Large intestine (tissue), 3 donors: ENCODE measurements around the gene ZCCHC24. TPM values are rescaled to one million over a fixed set of nuclear protein-coding genes. Genes with fewer than 3 reads are reported as not detected.

Experiments used
- DNase-seq, 2 donors: peaks; one replicate each; pipeline versions ENCODE4 v3.0.0 to v3.0.0-alpha.2; 2013
- H3K27ac ChIP-seq: one replicate; pipeline ENCODE4 v1.5.1; 2013; ENCODE audit warnings: low read length
- H3K27me3 ChIP-seq: 2 replicates; pipeline ENCODE4 v1.6.1; 2013; ENCODE audit warnings: low read length; ENCODE audit not compliant: control insufficient read depth, insufficient read depth
- H3K36me3 ChIP-seq: 2 replicates; pipeline ENCODE4 v1.6.1; 2013; ENCODE audit warnings: low read length; ENCODE audit not compliant: control insufficient read depth, insufficient read depth
- H3K4me1 ChIP-seq: one replicate; pipeline ENCODE4 v1.6.1; 2013; ENCODE audit warnings: low read length; ENCODE audit not compliant: control insufficient read depth, insufficient read depth
- H3K4me3 ChIP-seq: one replicate; pipeline ENCODE4 v1.5.1; 2013; ENCODE audit warnings: low read length
- H3K9me3 ChIP-seq: one replicate; pipeline ENCODE4 v1.6.1; 2013; ENCODE audit warnings: mild to moderate bottlenecking, low read depth, low read length, moderate library complexity; ENCODE audit not compliant: control insufficient read depth
- WGBS: methylation state at CpG from one replicate; pipeline ENCODE4 v1.1.5; 2013; ENCODE audit warnings: low lambda C conversion rate; ENCODE audit not compliant: insufficient coverage; 5-methylcytosine and 5-hydroxymethylcytosine counted together
- polyA plus RNA-seq: library from polyadenylated mRNA; unstranded; fragments of 120-200 nt; gene quantifications from one replicate; pipeline ENCODE4 v1.2.1, GENCODE V29; 2013

The ZCCHC24 gene
- polyA plus RNA-seq, 1 donor = 23.8 TPM

DNA sequence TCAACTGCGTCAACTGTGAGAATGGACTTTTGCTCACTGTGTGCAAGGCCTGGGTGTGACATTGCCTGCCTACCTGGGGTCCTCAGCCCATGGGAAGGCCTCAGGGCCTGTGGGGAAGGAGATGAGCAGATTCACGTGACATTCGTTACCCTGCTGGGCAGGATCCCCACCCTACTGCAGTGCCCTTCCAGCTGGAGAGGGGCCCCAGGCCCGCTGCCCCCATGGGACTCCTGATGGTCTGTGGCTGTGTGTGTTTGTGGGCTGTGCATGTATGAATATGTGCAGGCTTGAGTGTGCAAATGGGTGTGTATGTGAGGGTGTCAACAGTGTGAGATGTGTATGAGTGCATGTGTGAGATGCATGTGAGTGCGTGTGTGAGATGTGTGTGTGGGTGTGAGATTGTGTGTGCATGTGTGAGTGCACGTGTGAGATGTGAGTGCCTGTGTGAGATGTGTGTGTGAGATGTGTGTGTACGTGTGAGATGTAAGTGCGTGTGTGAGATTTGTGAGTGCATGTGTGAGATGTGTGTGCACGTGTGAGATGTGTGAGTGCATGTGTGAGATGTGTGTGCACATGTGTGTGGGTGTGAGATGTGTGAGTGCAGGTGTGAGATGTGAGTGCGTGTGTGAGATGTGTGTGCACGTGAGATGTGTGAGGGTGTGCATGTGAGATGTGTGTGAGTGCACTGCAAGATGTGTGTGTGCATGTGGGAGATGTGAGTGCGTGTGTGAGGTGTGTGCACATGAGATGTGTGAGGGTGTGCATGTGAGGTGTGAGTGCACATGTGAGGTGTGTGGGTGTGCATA lies 68.5 kb downstream of the ZCCHC24 start:
- Histone ChIP-seq H3K27me3 (no peaks in the 10 kb centered on the region), H3K36me3 (no peaks in the 10 kb centered on the region), H3K4me3 (no peak overlapping the region), H3K27ac (no peak overlapping the region), H3K9me3 (no peaks in the 10 kb centered on the region), H3K4me1 (peaks cover 34% of the 10 kb centered on the region)
- WGBS = 100% methylated on average over 1 of the region's 12 CpGs
- DNase-seq = no peak

DNA sequence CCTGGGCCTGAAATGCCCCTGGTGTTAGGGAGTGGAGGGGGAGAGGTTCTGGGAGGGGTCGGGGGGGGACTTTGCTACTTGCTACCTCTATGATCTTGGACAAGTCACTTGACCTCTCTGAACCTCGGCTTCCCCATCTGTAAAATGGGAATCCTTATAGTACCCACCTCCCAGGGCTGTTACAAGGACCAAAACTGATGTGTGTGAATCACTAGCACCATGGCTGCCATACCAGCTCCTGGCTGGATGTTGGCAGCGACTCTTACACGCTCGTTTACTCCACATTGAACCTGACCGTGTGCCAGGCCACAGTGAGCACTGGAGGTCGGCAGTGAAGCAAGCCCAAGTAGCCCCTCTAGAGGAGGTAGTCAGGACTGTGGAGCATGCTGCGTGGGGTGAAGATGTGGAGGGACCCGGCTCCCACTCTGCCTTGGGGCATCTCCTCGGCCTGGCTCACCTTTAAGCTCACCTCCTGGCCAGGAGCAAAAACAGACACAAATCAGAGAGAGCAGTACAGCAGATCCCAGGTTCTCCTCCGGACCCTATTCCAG lies 69.3 kb downstream of the ZCCHC24 start:
- H3K27ac ChIP-seq = no peak overlapping the region
- no peaks in the 10 kb centered on the region for H3K36me3 ChIP-seq
- no peak for DNase-seq
- H3K9me3 ChIP-seq = no peaks in the 10 kb centered on the region
- no peak overlapping the region for H3K4me3 ChIP-seq
- WGBS = 100% methylated on average over 1 of the region's 11 CpGs
- H3K4me1 ChIP-seq = peaks cover 27% of the 10 kb centered on the region
- no peaks in the 10 kb centered on the region for H3K27me3 ChIP-seq

DNA sequence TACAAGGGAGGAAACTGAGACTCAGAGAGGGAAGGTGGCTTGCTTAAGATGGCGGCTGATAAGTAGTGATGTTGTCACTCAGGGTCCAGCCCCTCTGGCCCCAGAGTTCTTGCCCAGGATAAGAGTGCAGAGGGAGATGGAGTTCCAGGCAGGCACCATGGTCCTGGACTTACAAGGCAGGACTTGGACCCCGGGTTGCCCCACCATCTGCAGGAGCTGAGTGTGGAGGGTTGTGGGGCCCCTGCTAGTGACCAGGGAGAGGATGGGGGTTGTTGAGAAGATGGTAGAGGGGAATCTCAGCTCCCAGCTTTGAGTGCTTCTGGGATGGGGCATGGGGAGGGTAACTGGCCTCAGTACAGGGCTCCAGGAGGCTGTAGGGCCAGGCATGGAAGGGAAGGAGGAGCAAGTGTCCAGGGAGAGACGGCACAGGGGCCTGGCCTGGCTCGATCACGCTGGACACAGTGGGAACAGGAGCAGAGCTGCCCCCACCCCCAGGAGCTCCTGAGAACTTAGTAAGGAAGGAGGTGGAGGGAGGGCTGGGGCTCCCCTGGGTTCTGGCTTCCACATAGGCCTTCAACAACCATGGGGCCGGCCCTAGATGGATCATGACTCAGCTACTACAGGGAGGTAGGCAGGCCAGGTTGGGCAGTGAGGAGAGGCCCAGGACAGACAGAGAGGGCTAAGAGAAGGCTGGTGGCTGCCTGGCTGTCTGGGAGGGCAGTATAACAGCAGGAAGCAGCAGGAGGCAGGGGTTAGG lies 69.9 kb downstream of the ZCCHC24 start:
- no peak overlapping the region for H3K4me3 ChIP-seq

DNA sequence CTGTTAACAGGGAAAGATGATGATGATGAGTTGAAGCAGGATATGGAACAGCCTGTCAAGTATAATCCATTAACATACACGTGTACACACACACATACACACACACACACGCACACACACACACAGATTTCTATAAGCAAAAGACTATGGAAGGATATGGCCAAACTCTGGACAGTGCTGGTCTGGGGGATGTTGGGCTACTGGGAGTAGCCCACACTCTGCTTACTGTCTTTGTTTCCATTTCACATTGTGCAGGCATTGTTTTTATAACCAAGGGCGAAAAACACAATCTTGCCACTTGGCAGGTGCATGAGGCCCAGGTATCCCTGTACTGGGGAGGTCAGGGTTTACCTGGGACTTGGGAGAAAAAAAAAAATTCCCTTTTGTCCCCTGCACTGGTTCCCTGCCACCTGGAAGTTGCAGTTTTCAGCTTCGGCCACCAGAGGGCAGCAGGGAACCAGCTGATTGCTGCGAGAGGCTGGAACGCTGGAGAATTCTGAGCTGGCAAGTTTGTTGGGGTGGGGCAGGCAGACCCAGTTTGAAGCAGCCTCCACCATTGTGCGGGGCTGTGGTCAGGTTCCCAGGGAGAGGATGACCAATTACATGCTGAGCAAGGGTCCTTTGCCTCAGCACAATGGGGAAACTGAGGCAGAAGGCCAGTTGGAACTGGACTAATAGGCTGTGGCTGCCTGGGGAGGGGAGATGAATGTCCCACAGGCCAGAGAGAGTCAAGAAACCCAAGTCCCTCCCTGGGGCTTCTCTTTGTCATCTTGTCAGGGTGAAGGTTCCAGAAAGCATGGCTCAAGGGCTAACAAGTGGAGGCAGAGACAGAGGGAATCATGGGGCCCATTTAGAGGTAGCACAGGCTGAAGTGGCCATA lies 70.9 kb downstream of the ZCCHC24 start:
- WGBS = no CpG with 5 or more reads among the region's 7 CpGs
- Histone ChIP-seq H3K36me3 (no peaks in the 10 kb centered on the region), H3K27me3 (no peaks in the 10 kb centered on the region), H3K4me1 (peaks cover 11% of the 10 kb centered on the region), H3K27ac (no peak overlapping the region), H3K4me3 (no peak overlapping the region), H3K9me3 (peaks cover 2% of the 10 kb centered on the region)
- DNase-seq = peak; percentile 83 to 84

More for the DNA sequence above, 69.9 kb downstream of the ZCCHC24 start:
- no CpG with 5 or more reads among the region's 6 CpGs for WGBS
- H3K27me3 ChIP-seq = no peaks in the 10 kb centered on the region
- no peaks in the 10 kb centered on the region for H3K36me3 ChIP-seq
- H3K4me1 ChIP-seq = peaks cover 20% of the 10 kb centered on the region
- H3K9me3 ChIP-seq = peaks cover under 1% of the 10 kb centered on the region
- DNase-seq = peak in 1 of 2 donors; percentile 42
- no peak overlapping the region for H3K27ac ChIP-seq

DNA sequence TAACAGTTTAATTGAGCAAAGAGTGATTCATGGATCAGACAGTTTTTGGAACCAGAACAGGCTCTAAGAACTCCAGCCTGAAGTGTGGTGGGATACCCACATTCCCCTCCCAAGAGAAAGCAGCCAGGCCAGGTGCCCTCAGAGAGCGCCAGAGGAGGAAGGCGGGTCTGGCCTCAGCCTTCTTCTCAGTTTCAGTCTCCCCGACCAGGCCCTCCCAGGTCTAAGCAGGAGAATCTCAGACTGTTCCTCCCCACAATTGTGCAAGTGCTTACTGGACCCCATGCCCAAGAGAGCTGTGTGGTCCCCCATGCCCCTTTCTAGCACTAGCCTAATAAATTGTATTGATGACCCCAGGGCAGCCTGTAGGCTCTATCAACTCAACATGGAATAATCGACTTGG lies 72.6 kb downstream of the ZCCHC24 start:
- H3K4me1 ChIP-seq = peaks cover 6% of the 10 kb centered on the region
- no peak overlapping the region for H3K4me3 ChIP-seq
- H3K27me3 ChIP-seq = no peaks in the 10 kb centered on the region
- 100% methylated on average over 1 of the region's 4 CpGs for WGBS
- H3K9me3 ChIP-seq = peaks cover 2% of the 10 kb centered on the region
- no peak for DNase-seq
- H3K36me3 ChIP-seq = no peaks in the 10 kb centered on the region
- H3K27ac ChIP-seq = no peak overlapping the region

DNA sequence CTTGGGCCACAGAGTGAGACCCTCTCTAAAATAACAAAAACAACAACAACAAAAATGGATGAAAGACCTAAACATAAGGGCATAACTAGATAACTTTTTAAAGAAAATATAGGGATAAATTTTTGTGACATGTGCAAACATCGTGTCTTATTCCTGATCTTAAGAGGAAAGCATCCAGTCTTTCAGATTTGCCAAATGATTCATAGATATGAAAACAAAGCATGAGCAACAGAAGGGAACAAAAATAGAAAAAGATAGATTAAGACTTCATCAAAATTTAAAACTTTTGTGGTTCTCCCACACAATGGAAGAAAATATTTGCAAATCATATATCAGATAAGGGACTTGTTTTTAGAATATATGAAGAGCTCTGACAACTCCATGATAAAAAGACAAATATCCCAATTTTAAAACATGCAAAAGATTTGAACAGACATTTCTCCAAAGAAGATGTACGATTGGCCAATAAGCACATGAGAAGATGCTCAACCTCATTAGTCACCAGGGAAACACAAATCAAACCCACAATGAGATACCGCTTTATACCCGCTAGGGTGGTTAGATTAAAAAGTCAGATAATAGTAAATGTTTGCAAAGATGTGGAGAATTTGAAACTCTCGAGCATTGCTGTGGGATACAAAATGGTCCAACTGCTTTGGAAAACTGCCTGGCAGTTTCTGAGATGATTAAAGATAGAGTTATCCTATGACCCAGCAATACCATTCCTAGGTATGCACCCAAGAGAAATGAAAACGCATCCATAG lies 77.8 kb downstream of the ZCCHC24 start:
- WGBS = 83% methylated on average over 5 of the region's 6 CpGs
- H3K4me1 ChIP-seq = peaks cover 6% of the 10 kb centered on the region
- no peaks in the 10 kb centered on the region for H3K27me3 ChIP-seq
- H3K9me3 ChIP-seq = peaks cover 2% of the 10 kb centered on the region
- no peak overlapping the region for H3K4me3 ChIP-seq
- no peaks in the 10 kb centered on the region for H3K36me3 ChIP-seq
- DNase-seq = no peak
- H3K27ac ChIP-seq = no peak overlapping the region

DNA sequence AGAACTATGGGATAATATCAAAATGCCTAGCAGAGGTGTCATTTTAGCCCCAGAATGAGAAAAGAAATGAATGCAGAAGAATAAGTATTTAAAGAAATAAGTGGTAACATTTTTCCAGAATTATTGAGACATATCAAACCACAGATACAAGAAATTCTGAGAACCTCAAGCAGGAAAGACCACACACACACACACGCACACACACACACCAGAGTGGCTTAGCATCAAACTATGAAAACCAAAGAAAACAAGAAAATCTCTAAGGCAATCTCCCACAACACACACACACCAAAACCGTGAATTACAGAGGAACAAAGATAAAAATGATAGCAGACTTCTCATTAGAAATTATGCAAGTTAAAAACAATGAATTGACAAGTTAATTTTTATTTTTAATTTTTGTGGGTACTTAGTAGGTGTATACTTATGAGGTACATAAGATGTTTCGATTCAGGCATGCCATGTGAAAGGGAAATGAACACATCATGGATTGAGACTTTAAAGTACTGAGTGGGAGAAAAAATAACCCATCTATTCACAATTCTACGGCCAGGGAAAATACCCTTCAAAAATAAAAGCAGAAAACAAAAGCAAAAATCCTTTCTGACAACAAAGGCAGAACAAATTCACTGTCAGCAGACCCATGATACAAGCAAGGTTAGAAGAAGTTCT lies 83.6 kb downstream of the ZCCHC24 start:
- Histone ChIP-seq H3K9me3 (no peaks in the 10 kb centered on the region), H3K4me3 (no peak overlapping the region), H3K27me3 (no peaks in the 10 kb centered on the region), H3K27ac (no peak overlapping the region), H3K4me1 (peaks cover 8% of the 10 kb centered on the region), H3K36me3 (no peaks in the 10 kb centered on the region)
- 93% methylated on average over 2 of the region's 4 CpGs for WGBS
- DNase-seq = no peak

DNA sequence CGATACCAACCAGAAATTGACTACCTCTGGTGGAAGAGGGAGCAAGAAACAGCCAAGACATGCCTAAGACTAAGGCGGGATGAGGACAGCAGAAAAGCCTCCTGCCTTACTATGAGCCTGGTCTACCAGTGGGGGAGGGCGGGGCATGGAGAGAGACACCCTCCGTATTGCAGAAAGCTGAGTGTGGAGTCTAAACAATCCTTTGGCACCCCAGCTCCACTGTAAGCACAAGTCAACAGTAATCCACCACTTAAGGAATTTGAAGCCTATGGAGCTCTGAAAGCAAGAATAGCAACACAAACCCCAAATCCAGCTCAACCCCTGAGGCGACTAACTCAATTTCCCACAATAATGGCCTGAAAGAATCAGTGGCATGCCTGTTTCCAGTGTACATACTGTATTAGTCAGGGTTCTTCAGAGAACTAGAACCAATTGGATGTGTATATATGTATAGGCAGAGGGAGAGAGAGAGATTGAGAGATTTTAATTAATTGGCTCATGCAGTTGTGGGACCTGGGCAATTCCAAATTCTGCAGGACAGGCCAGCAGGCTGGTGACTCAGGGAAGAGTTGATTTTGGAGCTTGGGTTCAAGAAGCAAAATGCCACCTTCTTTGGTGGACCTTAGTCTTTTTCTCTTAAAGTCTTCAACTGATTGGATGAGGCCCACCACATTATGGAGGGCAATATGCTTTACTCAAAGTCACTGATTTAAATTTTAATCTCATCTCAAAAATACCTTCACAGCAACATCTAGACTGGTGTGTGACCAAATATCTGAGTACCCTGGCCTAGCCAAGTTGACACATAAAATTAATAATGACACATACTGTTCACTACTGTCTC lies 84.7 kb downstream of the ZCCHC24 start:
- H3K27ac ChIP-seq = no peak overlapping the region
- WGBS = no CpG with 5 or more reads among the region's 5 CpGs
- H3K4me3 ChIP-seq = no peak overlapping the region
- DNase-seq = no peak
- H3K27me3 ChIP-seq = no peaks in the 10 kb centered on the region
- no peaks in the 10 kb centered on the region for H3K9me3 ChIP-seq
- peaks cover 4% of the 10 kb centered on the region for H3K36me3 ChIP-seq
- peaks cover 8% of the 10 kb centered on the region for H3K4me1 ChIP-seq
